Mesodermal cell (in vitro differentiated cells): Measurements from ENCODE around the gene C1QA.

ENCODE experiments used
- H3K27ac ChIP-seq: 2 replicates; pipeline ENCODE4 v1.7.0; 2013; ENCODE audit warnings: mild to moderate bottlenecking, low read depth, low read length, moderate library complexity; ENCODE audit not compliant: severe bottlenecking
- H3K36me3 ChIP-seq: 2 replicates; pipeline ENCODE4 v1.7.1; 2013; ENCODE audit warnings: mild to moderate bottlenecking, low read length, moderate library complexity; ENCODE audit not compliant: control insufficient read depth, insufficient read depth
- H3K4me1 ChIP-seq: one replicate; pipeline ENCODE4 v1.7.1; 2013; ENCODE audit warnings: mild to moderate bottlenecking, low read length; ENCODE audit not compliant: insufficient read depth, control insufficient read depth, poor library complexity, severe bottlenecking
- H3K4me3 ChIP-seq: 2 replicates; pipeline ENCODE4 v1.7.0; 2013; ENCODE audit warnings: low read length, control low read depth, mild to moderate bottlenecking; ENCODE audit not compliant: insufficient read depth, poor library complexity, severe bottlenecking; ENCODE audit errors: extremely low read depth
- H3K9me3 ChIP-seq: 2 replicates; pipeline ENCODE4 v1.7.1; 2013; ENCODE audit warnings: mild to moderate bottlenecking, low read length, moderate library complexity; ENCODE audit not compliant: control insufficient read depth
- WGBS, 2 experiments: methylation state at CpG; one replicate each; pipeline ENCODE4 v1.1.5; 2013; ENCODE audit warnings: missing lambda C conversion rate in 2 of 2; ENCODE audit not compliant: insufficient coverage in 2 of 2; 5-methylcytosine and 5-hydroxymethylcytosine counted together

C1QA gene

DNA sequence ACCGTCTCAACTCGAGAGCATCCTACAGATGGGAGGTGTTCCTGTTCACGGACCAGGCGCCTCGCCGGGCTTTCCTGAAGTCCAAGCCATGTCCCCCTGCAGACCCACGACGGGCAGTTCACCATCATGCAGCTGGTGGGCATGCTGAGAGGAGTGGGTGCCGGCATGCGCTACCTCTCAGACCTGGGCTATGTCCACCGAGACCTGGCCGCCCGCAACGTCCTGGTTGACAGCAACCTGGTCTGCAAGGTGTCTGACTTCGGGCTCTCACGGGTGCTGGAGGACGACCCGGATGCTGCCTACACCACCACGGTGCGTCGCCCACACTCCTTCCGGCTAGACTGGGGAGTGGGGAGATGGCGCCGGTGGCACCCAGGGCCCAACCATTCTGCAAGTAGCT lies 37.7 kb upstream of the C1QA start:
- Histone ChIP-seq H3K4me3 (no peak overlapping the region), H3K9me3 (no peaks in the 10 kb centered on the region), H3K27ac (no peak overlapping the region), H3K4me1 (no peaks in the 10 kb centered on the region), H3K36me3 (no peaks in the 10 kb centered on the region)
- WGBS, 2 experiments, result 90 to 93% methylated on average over 22 to 24 of the region's 24 CpGs

DNA sequence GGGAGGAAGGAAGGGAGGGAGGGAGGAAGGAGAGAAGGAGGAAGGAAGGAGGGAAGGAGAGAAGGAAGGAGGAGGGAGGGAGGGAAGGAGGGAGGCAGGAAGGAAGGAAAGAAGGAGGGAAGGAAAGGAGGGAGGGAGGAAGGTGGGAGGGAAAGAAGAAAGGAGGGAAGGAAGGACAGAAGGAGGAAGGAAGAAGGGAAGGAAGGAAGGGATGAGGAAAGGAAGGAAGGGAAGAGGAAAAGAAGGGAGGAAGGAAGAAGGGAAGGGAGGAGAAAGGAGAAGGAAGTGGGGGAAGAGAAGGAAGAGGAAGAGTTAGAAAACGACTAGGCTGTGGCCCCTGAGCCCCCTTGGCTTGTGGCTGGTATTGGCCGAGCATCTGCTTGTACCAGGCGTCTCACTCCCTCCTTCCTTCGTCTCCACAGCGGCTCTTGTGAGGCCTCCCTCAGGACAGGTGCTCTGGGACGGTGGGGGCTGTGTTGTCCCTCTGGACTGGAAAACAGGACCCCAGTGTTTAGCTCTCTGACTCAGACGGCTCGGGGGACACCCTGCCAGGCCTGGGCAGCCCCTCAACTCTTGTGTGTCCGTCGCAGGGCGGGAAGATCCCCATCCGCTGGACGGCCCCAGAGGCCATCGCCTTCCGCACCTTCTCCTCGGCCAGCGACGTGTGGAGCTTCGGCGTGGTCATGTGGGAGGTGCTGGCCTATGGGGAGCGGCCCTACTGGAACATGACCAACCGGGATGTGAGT lies 36.2 kb upstream of the C1QA start:
- 75 to 80% methylated on average over 13 to 22 of the region's 22 CpGs for WGBS, 2 experiments
- Histone ChIP-seq H3K4me3 (no peak overlapping the region), H3K27ac (no peak overlapping the region), H3K9me3 (no peaks in the 10 kb centered on the region), H3K4me1 (no peaks in the 10 kb centered on the region), H3K36me3 (no peaks in the 10 kb centered on the region)

DNA sequence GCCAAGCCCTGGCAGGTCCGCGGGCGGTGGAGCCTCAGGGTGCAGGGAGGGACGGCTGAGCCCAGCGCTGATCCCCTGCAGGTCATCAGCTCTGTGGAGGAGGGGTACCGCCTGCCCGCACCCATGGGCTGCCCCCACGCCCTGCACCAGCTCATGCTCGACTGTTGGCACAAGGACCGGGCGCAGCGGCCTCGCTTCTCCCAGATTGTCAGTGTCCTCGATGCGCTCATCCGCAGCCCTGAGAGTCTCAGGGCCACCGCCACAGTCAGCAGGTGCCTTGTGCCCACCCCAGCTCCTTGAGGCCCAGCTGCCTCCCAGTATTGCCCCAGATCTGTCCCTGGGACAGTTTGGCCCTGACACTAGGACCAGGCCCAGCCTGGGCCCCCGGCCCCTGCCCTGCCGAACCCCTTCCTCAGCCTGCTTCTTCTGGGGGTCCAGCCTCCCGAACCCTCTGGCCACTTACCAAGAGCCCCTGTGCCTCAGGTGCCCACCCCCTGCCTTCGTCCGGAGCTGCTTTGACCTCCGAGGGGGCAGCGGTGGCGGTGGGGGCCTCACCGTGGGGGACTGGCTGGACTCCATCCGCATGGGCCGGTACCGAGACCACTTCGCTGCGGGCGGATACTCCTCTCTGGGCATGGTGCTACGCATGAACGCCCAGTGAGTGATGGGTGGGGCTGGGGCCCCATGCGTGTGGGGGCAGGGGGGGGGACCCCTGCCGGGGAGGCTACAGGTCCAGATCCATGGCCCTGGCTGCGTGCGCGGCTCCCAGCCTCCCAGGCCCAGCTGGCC lies 35.4 kb upstream of the C1QA start:
- 90 to 94% methylated on average over 26 to 30 of the region's 39 CpGs for WGBS, 2 experiments
- Histone ChIP-seq H3K4me3 (no peak overlapping the region), H3K4me1 (no peaks in the 10 kb centered on the region), H3K36me3 (no peaks in the 10 kb centered on the region), H3K27ac (no peak overlapping the region), H3K9me3 (no peaks in the 10 kb centered on the region)

DNA sequence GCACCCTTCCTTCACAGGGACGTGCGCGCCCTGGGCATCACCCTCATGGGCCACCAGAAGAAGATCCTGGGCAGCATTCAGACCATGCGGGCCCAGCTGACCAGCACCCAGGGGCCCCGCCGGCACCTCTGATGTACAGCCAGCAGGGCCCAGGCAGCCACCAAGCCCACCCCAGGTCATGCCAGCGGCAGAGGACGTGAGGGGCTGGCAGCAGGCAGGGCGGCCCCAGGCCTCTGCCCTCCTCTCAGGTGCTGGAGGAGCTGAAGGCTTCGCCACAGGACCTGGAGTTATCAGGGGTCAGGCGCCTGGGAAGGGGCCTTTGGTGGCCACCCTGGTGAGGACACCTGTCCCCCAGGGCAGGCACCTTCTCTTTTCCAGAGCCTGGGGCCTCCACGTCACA lies 34.8 kb upstream of the C1QA start:
- H3K4me1 ChIP-seq, result no peaks in the 10 kb centered on the region
- no peak overlapping the region for H3K27ac ChIP-seq
- no peaks in the 10 kb centered on the region for H3K9me3 ChIP-seq
- 84 to 93% methylated on average over 9 to 12 of the region's 12 CpGs for WGBS, 2 experiments
- no peak overlapping the region for H3K4me3 ChIP-seq
- H3K36me3 ChIP-seq, result no peaks in the 10 kb centered on the region

DNA sequence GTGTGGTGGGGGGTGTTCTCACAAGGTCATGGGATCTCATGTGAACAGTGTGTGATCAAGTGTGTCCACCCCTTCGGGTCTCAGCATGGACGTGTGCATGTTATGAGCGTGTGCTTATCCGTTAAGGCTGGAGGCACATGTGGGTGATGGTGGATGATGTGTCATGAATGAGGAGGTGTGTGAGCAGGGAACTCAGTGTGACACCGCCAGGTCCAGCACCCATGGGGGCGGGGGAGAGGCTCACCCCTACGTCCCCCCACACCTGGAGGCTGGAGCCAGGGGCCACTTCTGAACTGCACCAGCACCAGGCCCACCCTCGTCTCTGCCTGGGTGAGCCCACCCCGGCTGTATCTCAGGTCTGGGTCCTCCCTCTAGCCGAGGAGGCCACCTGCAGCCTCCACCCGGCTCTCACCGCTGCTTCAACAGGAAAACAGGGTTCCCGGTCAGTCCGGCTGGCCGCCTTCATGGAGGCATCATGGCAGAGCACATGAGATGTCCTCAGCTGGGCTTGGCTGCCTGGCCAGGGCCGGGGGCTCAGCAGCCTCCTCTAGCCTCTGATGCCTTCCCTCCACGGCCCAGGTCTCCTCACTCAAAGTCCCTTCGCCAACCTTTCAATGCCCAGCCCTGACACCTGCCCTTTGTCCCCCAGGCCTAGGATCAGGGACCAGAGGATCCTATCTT lies 34.2 kb upstream of the C1QA start:
- H3K4me1 ChIP-seq, result no peaks in the 10 kb centered on the region
- no peaks in the 10 kb centered on the region for H3K36me3 ChIP-seq
- H3K9me3 ChIP-seq, result no peaks in the 10 kb centered on the region
- WGBS, 2 experiments, result 89 to 92% methylated on average over 16 to 18 of the region's 18 CpGs
- H3K27ac ChIP-seq, result no peak overlapping the region
- no peak overlapping the region for H3K4me3 ChIP-seq

DNA sequence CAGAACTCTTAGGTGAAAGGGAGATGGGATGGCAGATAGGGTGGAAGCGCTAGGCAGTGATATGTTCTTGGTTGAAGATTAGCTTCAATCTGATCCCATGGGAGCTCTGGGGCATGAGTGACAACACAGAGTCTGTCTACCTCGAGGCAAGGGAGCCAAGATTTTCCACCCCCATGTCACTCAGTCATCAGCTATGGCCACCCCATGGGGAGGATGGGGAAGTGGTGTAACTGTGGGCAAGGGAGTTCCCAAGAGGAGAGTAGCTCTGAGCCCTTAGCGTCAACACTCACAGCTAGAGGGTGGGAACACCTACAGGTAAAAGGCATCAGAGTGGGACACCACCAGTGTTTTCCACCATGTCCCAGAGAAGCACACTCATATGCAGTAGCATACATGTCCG lies 30.3 kb upstream of the C1QA start:
- no peak overlapping the region for H3K4me3 ChIP-seq
- H3K4me1 ChIP-seq, result no peaks in the 10 kb centered on the region
- no peak overlapping the region for H3K27ac ChIP-seq
- WGBS, 2 experiments, result 47 to 64% methylated on average over 2 to 3 of the region's 4 CpGs
- no peaks in the 10 kb centered on the region for H3K36me3 ChIP-seq
- no peaks in the 10 kb centered on the region for H3K9me3 ChIP-seq

DNA sequence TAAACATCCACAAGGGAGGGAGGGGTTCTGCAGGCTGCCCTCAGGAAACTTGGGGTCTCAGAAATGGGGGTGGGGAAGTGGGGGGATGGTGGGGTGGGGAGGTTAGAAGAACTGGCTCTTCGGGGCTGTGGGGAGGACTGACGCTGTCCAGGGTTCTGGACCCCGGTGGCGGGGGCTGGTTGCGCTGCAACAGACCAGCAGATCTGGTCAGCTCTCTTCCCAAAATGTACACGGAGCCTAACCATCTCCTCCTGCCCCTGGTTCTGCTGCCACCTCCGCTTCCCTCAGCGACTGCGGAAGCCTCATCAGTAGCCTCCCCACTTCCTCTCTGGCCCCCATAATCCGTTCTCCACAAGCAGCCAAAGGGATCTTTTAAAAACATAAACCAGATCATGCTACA lies 29.3 kb upstream of the C1QA start:
- 8 to 13% methylated on average over 5 to 9 of the region's 10 CpGs for WGBS, 2 experiments
- Histone ChIP-seq H3K4me3 (no peak overlapping the region), H3K27ac (no peak overlapping the region), H3K36me3 (no peaks in the 10 kb centered on the region), H3K4me1 (no peaks in the 10 kb centered on the region), H3K9me3 (no peaks in the 10 kb centered on the region)

DNA sequence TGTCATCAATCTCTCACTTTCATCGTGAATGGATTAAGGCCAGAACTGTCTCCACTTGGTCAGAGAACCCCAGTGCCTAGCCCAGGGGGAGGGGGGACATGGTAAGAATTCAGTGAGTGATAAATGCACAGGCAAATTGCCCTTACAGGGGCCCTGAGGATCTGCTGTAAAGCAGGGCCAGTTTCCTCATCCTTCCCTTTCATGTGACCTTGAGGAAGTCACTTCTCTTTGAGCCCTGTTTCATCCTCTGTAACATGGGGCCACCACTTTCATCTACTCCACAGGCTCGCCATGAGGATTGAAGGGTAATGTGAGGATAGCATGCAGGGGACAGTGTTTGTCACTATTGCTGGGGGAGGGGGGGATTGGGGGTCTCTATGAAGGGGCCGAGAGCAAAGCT lies 28.1 kb upstream of the C1QA start:
- WGBS, 2 experiments, result 80% methylated on average over 1 of the region's 3 CpGs; no CpG with 5 or more reads in 1 of the 2 experiments
- Histone ChIP-seq H3K36me3 (no peaks in the 10 kb centered on the region), H3K4me3 (no peak overlapping the region), H3K4me1 (no peaks in the 10 kb centered on the region), H3K9me3 (no peaks in the 10 kb centered on the region), H3K27ac (no peak overlapping the region)

DNA sequence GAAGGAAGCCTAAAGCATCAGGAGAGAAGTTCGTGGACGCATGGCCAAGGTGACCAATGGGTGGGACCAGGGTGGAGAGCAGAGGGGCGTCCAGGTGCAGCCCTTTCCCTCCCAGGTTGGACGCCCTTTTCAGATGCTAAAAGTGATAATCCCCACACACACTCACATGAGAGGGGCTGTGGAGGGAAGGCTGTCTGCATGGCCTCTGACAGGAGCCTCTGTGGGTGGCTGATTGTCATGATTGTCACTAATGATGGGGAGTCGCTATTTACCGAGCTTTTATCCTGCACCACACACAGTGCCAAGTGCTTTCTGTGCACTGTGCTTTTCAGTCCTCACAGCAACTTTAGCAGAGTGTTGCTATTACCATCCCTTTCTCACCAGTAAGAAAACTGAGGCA lies 27.1 kb upstream of the C1QA start:
- no peaks in the 10 kb centered on the region for H3K9me3 ChIP-seq
- no peaks in the 10 kb centered on the region for H3K4me1 ChIP-seq
- H3K36me3 ChIP-seq, result no peaks in the 10 kb centered on the region
- no peak overlapping the region for H3K4me3 ChIP-seq
- 0% methylated on average over 1 to 2 of the region's 6 CpGs for WGBS, 2 experiments
- no peak overlapping the region for H3K27ac ChIP-seq

DNA sequence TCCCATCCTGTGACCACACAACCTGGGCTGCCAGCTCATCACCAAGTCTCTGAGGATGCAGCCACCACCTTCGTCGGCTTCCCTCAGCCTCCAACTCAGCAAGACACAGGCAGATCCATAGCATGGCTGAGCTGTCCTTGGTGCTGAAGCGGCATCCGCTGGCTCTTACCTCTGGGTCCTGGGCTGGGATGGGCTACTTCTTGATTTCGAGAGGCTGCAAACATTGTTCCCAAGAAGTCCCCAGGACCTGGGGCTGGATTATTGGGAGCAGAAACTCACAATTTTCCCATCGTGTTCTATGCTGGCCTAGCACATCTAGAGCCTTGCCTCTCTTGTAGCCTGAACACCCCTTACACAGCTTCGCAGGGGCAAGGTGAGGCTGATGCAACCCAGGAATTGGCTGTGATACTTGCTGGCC lies 24.9 kb upstream of the C1QA start:
- Histone ChIP-seq H3K9me3 (no peaks in the 10 kb centered on the region), H3K27ac (no peak overlapping the region)

More for the DNA sequence above, 24.9 kb upstream of the C1QA start:
- H3K4me1 ChIP-seq, result no peaks in the 10 kb centered on the region
- 8 to 13% methylated on average over 6 of the region's 7 CpGs for WGBS, 2 experiments
- no peaks in the 10 kb centered on the region for H3K36me3 ChIP-seq
- no peak overlapping the region for H3K4me3 ChIP-seq
